ENCODE results near the gene ZNF358. TPM values are rescaled to one million over a fixed set of nuclear protein-coding genes. Genes with fewer than 3 reads are reported as not detected.
A peak's percentile ranks its signal among the peaks of the same experiment; 100 is the strongest.

ZNF358 gene
- total and polyA plus RNA-seq, 7 donors, result 38.1 to 110 (median 88.9) TPM

DNA sequence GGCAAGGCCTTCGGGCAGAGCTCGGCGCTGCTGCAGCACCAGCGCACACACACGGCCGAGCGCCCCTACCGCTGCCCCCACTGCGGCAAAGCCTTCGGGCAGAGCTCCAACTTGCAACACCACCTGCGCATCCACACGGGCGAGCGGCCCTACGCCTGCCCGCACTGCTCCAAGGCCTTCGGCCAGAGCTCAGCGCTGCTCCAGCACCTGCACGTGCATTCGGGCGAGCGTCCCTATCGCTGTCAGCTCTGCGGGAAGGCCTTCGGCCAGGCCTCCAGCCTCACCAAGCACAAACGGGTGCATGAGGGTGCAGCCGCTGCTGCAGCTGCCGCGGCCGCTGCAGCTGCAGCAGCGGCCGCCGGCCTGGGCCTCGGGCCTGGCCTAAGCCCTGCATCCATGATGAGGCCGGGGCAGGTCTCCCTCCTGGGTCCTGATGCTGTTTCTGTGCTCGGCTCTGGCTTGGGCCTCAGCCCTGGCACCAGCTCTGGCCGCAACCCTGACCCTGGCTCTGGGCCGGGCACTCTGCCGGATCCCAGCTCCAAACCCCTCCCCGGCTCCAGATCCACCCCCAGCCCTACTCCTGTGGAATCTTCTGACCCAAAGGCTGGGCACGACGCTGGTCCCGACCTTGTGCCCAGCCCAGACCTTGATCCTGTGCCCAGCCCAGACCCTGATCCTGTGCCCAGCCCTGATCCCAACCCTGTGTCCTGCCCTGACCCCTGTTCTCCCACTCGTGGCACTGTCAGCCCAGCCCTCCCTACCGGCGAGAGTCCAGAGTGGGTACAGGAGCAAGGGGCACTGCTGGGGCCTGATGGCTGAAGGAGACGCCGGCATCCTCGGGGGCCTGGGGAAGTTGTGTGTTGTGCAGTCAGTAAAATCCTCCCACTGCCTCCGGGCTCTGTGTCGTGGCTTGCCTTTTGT lies 4.5 kb downstream of the ZNF358 start:
- intact Hi-C loops (cut with DNase I), result loop anchor here in 1 of 2 donors (10.0 kb wide), 1 partner anchor 126 kb away; no protein-coding TSS in a partner anchor
- ATAC-seq (no peak), DNase-seq (no peak)
- Histone ChIP-seq H3K27ac (no peak overlapping the region), H3K9me3 (no peaks in the 10 kb centered on the region), H3K36me3 (ENCODE audit: insufficient read depth in 1 of 2, low read depth in 1 of 2) (peaks cover 0 to 25% of the 10 kb centered on the region in 2 donors), H3K27me3 (ENCODE audit: insufficient read depth in 3 of 3, low read length in 2 of 3) (no peaks in the 10 kb centered on the region), H3K4me3 (no peak overlapping the region), H3K4me1 (peaks cover 27% of the 10 kb centered on the region)
- WGBS, 3 donors, result 70 to 81% (median 70%) methylated on average over 50 to 51 of the region's 51 CpGs
- TF ChIP-seq, protein P1, sequence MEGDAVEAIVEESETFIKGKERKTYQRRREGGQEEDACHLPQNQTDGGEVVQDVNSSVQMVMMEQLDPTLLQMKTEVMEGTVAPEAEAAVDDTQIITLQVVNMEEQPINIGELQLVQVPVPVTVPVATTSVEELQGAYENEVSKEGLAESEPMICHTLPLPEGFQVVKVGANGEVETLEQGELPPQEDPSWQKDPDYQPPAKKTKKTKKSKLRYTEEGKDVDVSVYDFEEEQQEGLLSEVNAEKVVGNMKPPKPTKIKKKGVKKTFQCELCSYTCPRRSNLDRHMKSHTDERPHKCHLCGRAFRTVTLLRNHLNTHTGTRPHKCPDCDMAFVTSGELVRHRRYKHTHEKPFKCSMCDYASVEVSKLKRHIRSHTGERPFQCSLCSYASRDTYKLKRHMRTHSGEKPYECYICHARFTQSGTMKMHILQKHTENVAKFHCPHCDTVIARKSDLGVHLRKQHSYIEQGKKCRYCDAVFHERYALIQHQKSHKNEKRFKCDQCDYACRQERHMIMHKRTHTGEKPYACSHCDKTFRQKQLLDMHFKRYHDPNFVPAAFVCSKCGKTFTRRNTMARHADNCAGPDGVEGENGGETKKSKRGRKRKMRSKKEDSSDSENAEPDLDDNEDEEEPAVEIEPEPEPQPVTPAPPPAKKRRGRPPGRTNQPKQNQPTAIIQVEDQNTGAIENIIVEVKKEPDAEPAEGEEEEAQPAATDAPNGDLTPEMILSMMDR (IDR thresholded peaks at IDR 0.05), result no peak

DNA sequence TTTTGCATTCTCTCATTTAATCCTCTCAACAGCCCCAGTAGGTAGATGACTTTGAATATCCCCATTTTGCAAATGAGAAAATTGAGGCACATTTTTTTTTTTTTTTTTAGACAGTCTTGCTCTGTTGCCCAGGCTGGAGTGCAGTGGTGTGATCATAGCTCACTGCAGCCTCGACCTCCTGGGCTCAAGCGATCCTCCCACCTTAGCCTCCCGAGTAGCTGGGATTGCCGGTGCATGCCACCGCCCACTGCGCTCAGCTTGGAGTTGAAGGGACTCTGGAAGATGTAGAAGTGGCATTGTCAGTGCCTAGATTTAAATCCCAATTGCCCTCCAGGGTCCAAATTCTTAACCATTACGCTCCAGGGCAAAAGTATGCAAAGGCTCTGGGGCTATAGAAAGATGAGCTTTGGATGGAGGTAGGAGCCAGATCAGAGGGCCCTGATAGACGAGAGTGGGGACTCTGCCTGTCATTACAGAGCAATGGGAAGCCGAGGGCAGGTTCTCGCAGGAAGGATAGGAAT lies 5.7 kb downstream of the ZNF358 start:
- TF ChIP-seq, protein P1 (IDR thresholded peaks at IDR 0.05), result no peak
- Histone ChIP-seq H3K9me3 (no peaks in the 10 kb centered on the region), H3K27me3 (ENCODE audit: insufficient read depth in 3 of 3, low read length in 2 of 3) (no peaks in the 10 kb centered on the region), H3K4me3 (peak overlapping the region; percentile 88), H3K4me1 (peaks cover 26% of the 10 kb centered on the region), H3K36me3 (ENCODE audit: insufficient read depth in 1 of 2, low read depth in 1 of 2) (peaks cover 0 to 33% of the 10 kb centered on the region in 2 donors), H3K27ac (peak overlapping the region; percentile 57)
- 45 to 47% (median 47%) methylated on average over 10 of the region's 10 CpGs for WGBS, 3 donors
- ATAC-seq (no peak), DNase-seq (no peak)
- intact Hi-C loops (cut with DNase I), result loop anchor here in 1 of 2 donors (10.0 kb wide), 1 partner anchor 127 kb away; no protein-coding TSS in a partner anchor

GRCh38 chr19:7522072-7522922 lies 6.4 kb downstream of the ZNF358 start, which contains the start of gene MCOLN1:
Gene MCOLN1, plus strand, starts transcription at chr19:7522624. Its CDS starts 127 bp downstream, at chr19:7522751.
- 0 to 1% (median 1%) methylated on average over 38 to 65 of the region's 65 CpGs for WGBS, 3 donors
- peak within 1 kb of the TSS; percentile 57 for H3K27ac ChIP-seq
- peaks cover 20% of the 10 kb centered on the region for H3K4me1 ChIP-seq
- H3K9me3 ChIP-seq, result no peaks in the 10 kb centered on the region
- ATAC-seq (peak; percentile 94 to 97 (median 96)), DNase-seq (peak; percentile 100)
- intact Hi-C loops (cut with DNase I), result loop anchor here in 1 of 2 donors (10.0 kb wide), 1 partner anchor 127 kb away; no protein-coding TSS in a partner anchor
- no peaks in the 10 kb centered on the region for H3K27me3 ChIP-seq (ENCODE audit: insufficient read depth in 3 of 3, low read length in 2 of 3)
- TF ChIP-seq, protein P1 (IDR thresholded peaks at IDR 0.05), result no peak
- peak within 1 kb of the TSS; percentile 88 for H3K4me3 ChIP-seq
- peaks cover 0 to 33% of the 10 kb centered on the region in 2 donors for H3K36me3 ChIP-seq (ENCODE audit: insufficient read depth in 1 of 2, low read depth in 1 of 2)

DNA sequence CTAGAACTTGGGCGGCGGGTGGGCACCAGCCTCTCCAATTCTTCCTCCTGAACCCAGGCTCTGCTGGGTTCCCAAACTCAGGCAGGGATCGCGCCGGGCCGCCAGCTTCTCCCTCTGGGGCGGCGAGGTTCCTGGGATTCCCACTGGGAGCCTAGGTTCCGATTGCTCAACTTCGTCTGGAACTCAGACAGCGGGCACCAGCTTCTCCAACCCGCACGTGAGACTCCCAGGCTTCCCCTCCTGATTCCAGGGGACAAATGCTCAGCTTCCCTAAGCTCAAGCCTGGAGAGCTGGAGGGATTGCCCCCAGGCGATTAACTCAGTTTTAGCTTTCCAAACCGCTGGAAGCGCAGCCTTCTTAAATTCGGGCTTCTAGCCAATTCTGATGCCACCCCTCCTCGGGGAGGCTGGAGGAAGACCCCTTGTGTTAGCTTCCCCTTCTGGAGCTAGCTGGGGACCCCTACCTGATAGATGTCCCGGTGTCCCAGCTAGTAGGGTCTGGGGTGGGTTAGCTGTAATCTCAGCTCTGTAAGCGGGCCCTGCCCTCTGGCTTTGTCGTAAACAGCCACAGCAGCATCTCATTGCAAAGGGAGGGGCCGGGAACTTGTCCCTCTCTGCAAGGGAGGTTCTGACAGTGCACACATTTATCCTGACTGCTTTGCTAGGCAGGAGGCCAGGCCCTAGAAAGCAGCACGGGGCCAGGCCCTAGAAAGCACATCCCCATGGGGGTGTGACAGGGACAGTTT lies 7.2 kb downstream of the ZNF358 start:
- no peaks in the 10 kb centered on the region for H3K9me3 ChIP-seq
- ATAC-seq, result no peak
- TF ChIP-seq, protein P1 (IDR thresholded peaks at IDR 0.05), result no peak
- WGBS, 3 donors, result 7 to 8% (median 7%) methylated on average over 23 of the region's 23 CpGs
- H3K27ac ChIP-seq, result peak overlapping the region; percentile 57
- no peak for DNase-seq
- H3K4me3 ChIP-seq, result peak overlapping the region; percentile 88
- H3K36me3 ChIP-seq (ENCODE audit: insufficient read depth in 1 of 2, low read depth in 1 of 2), result peaks cover 0 to 37% of the 10 kb centered on the region in 2 donors
- H3K4me1 ChIP-seq, result peaks cover 20% of the 10 kb centered on the region
- intact Hi-C loops (cut with DNase I), result loop anchor here in 1 of 2 donors (10.0 kb wide), 1 partner anchor 128 kb away; no protein-coding TSS in a partner anchor
- H3K27me3 ChIP-seq (ENCODE audit: insufficient read depth in 3 of 3, low read length in 2 of 3), result no peaks in the 10 kb centered on the region

Data from psoas muscle (tissue), 8 donors.